GM23338 (cell line): ENCODE data around the gene POLA2. TPM values are rescaled to one million over a fixed set of nuclear protein-coding genes. Genes with fewer than 3 reads are reported as not detected.

Experiments
- ATAC-seq: fragments of 200-7000 bp; cut with Tn5 transposase; 3 replicates; pipeline ENCODE4 v1.9.1; 2020
- DNase-seq: peaks from one replicate; pipeline ENCODE4 v3.0.0-alpha.2; 2015; ENCODE audit warnings: low spot score
- H2AFZ ChIP-seq: fragments of 200-600 bp; sonication (generic); 2 replicates; pipeline ENCODE4 v1.8.0; 2016; ENCODE audit warnings: antibody characterized with exemption, mild to moderate bottlenecking, moderate library complexity
- H3F3A ChIP-seq: fragments of 200-600 bp; sonication (generic); replicated peaks from 2 replicates; pipeline ENCODE4 v1.8.0; 2017; ENCODE audit warnings: antibody characterized with exemption, mixed run types, low read depth
- H3K27ac ChIP-seq: fragments of 200-600 bp; sonication (generic); 2 replicates; pipeline ENCODE4 v1.6.1; 2016; ENCODE audit warnings: low read depth
- H3K27me3 ChIP-seq: fragments of 200-600 bp; sonication (generic); 2 replicates; pipeline ENCODE4 v1.8.0; 2016; ENCODE audit warnings: mild to moderate bottlenecking, mixed run types, moderate library complexity; ENCODE audit not compliant: insufficient read depth
- H3K36me3 ChIP-seq: fragments of 200-600 bp; sonication (generic); 2 replicates; pipeline ENCODE4 v1.8.0; 2016; ENCODE audit warnings: mild to moderate bottlenecking; ENCODE audit not compliant: insufficient read depth
- H3K4me1 ChIP-seq: fragments of 200-600 bp; sonication (generic); 2 replicates; pipeline ENCODE4 v1.8.0; 2016; ENCODE audit warnings: mild to moderate bottlenecking, moderate library complexity; ENCODE audit not compliant: insufficient read depth
- H3K4me2 ChIP-seq: fragments of 200-600 bp; sonication (generic); 2 replicates; pipeline ENCODE4 v1.7.1; 2017; ENCODE audit warnings: mixed run types
- H3K4me3 ChIP-seq: fragments of 200-600 bp; sonication (generic); 2 replicates; pipeline ENCODE4 v1.6.1; 2016; ENCODE audit warnings: mixed run types
- H3K79me2 ChIP-seq: fragments of 200-600 bp; sonication (generic); replicated peaks from 2 replicates; pipeline ENCODE4 v1.8.0; 2017; ENCODE audit warnings: mild to moderate bottlenecking; ENCODE audit not compliant: insufficient read depth
- H3K9me2 ChIP-seq: fragments of 200-600 bp; sonication (generic); 2 replicates; pipeline ENCODE4 v1.8.0; 2017; ENCODE audit not compliant: insufficient read depth
- H4K20me1 ChIP-seq: fragments of 200-600 bp; sonication (generic); replicated peaks from 2 replicates; pipeline ENCODE4 v1.8.0; 2017; ENCODE audit warnings: mild to moderate bottlenecking; ENCODE audit not compliant: insufficient read depth
- H3K27ac Mint-ChIP-seq: 2 replicates; pipeline ENCODE4 v1.8.0; 2020; ENCODE audit warnings: inconsistent platforms, mild to moderate bottlenecking, moderate library complexity, mixed read lengths
- H3K27me3 Mint-ChIP-seq: 3 replicates; pipeline ENCODE4 v1.8.0; 2022; ENCODE audit warnings: low read depth, mild to moderate bottlenecking, moderate library complexity, mixed read lengths, inconsistent platforms; ENCODE audit not compliant: insufficient read depth, poor library complexity
- H3K36me3 Mint-ChIP-seq: 3 replicates; pipeline ENCODE4 v1.8.0; 2021; ENCODE audit warnings: low read depth, mild to moderate bottlenecking, inconsistent platforms, moderate library complexity, mixed read lengths
- H3K4me1 Mint-ChIP-seq: 3 replicates; pipeline ENCODE4 v1.8.0; 2020; ENCODE audit warnings: mild to moderate bottlenecking, inconsistent platforms, mixed read lengths
- H3K4me3 Mint-ChIP-seq: 3 replicates; pipeline ENCODE4 v1.8.0; 2021; ENCODE audit warnings: moderate library complexity, mild to moderate bottlenecking, inconsistent platforms, mixed read lengths
- H3K9me3 Mint-ChIP-seq: 3 replicates; pipeline ENCODE4 v1.8.0; 2020; ENCODE audit warnings: moderate library complexity, mild to moderate bottlenecking, inconsistent platforms, mixed read lengths
- JUNB ChIP-seq: IDR thresholded peaks from one replicate; pipeline ENCODE4 v1.6.1; 2016; ENCODE audit warnings: antibody characterized with exemption; ENCODE audit not compliant: unreplicated experiment
- STAT1 ChIP-seq: IDR thresholded peaks from one replicate; pipeline ENCODE4 v1.6.1; 2016; ENCODE audit warnings: antibody characterized with exemption; ENCODE audit not compliant: unreplicated experiment
- ZNF331 ChIP-seq: fragments of 250-450 bp; sonication (Bioruptor Pico); IDR thresholded peaks from 2 replicates; pipeline ENCODE4 v1.5.0; 2020; ENCODE audit warnings: low read depth, mild to moderate bottlenecking, moderate library complexity
- ZNF462 ChIP-seq: fragments of 250-450 bp; sonication (Bioruptor Pico); IDR thresholded peaks from 2 replicates; pipeline ENCODE4 v1.5.0; 2020; ENCODE audit warnings: mild to moderate bottlenecking, moderate library complexity
- polyA plus RNA-seq: library from polyadenylated mRNA; unstranded; fragments of >200 nt; fragmentation: Nextera tagmentation; extraction: Ambion mirVana; gene quantifications from 2 replicates; pipeline ENCODE4 v1.2.1, GENCODE V29; 2016
- total RNA-seq: library from RNA; depleted of rRNA; stranded (reverse); fragments of >200 nt; shearing (Covaris generic); gene quantifications from 2 replicates; pipeline ENCODE4 v1.2.3, GENCODE V29; 2014
- TF ChIP-seq, protein P1 (sequence below): IDR thresholded peaks from 2 replicates; pipeline ENCODE4 v1.6.1; 2016; ENCODE audit warnings: antibody characterized with exemption
- TF ChIP-seq, protein P2 (sequence below): IDR thresholded peaks from one replicate; pipeline ENCODE4 v1.6.1; 2018; ENCODE audit warnings: antibody characterized with exemption; ENCODE audit not compliant: unreplicated experiment

POLA2 gene
- total and polyA plus RNA-seq, 2 experiments from 2014 or later = 22.5 to 30.4 TPM

GRCh38 chr11:65325435-65325834 lies 63.7 kb downstream of the POLA2 start (continued):
- TF ChIP-seq ZNF462 (CRISPR knock-in tag) (no peak), JUNB (no peak)
- TF ChIP-seq, protein P1, sequence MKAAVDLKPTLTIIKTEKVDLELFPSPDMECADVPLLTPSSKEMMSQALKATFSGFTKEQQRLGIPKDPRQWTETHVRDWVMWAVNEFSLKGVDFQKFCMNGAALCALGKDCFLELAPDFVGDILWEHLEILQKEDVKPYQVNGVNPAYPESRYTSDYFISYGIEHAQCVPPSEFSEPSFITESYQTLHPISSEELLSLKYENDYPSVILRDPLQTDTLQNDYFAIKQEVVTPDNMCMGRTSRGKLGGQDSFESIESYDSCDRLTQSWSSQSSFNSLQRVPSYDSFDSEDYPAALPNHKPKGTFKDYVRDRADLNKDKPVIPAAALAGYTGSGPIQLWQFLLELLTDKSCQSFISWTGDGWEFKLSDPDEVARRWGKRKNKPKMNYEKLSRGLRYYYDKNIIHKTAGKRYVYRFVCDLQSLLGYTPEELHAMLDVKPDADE = no peak

DNA sequence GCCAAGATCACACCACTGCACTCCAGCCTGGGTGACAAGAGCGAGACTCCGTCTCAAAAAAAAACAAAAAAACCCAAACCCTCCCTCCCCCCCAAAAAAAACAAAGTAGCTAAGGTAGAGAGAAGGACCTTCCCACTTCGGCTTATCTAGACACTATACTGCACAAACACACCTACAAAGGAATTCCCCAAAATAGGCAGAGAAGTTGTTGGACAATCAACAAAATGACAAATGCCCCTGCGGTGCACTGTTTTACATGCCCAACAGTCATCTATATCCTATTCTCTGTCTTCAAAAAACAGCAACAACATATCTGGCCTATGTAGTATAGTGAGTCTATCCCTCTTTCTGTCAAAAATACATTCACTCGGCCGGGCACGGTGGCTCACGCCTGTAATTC lies 65.3 kb downstream of the POLA2 start:
- H3K9me3 Mint-ChIP-seq = no peaks in the 10 kb centered on the region
- Histone ChIP-seq H3K36me3 (no peaks in the 10 kb centered on the region), H3K4me2 (no peak overlapping the region), H3K4me1 (no peaks in the 10 kb centered on the region), H3K27me3 (no peaks in the 10 kb centered on the region), H4K20me1 (peaks cover 6% of the 10 kb centered on the region; the same call in 1 of the 2 replicates), H3F3A (peaks cover 30% of the 10 kb centered on the region; the same call in 1 of the 2 replicates), H3K9me2 (no peaks in the 10 kb centered on the region), H3K27ac (no peak overlapping the region), H3K4me3 (no peak overlapping the region), H2AFZ (no peak overlapping the region), H3K79me2 (no peaks in the 10 kb centered on the region)
- peaks cover 11% of the 10 kb centered on the region for H3K27me3 Mint-ChIP-seq
- H3K4me3 Mint-ChIP-seq = no peak overlapping the region
- DNase-seq (no peak), ATAC-seq (no peak)
- H3K4me1 Mint-ChIP-seq = peaks cover 10% of the 10 kb centered on the region
- no peak overlapping the region for H3K27ac Mint-ChIP-seq
- peaks cover 12% of the 10 kb centered on the region for H3K36me3 Mint-ChIP-seq
- TF ChIP-seq STAT1 = no peak
- TF ChIP-seq, protein P2, sequence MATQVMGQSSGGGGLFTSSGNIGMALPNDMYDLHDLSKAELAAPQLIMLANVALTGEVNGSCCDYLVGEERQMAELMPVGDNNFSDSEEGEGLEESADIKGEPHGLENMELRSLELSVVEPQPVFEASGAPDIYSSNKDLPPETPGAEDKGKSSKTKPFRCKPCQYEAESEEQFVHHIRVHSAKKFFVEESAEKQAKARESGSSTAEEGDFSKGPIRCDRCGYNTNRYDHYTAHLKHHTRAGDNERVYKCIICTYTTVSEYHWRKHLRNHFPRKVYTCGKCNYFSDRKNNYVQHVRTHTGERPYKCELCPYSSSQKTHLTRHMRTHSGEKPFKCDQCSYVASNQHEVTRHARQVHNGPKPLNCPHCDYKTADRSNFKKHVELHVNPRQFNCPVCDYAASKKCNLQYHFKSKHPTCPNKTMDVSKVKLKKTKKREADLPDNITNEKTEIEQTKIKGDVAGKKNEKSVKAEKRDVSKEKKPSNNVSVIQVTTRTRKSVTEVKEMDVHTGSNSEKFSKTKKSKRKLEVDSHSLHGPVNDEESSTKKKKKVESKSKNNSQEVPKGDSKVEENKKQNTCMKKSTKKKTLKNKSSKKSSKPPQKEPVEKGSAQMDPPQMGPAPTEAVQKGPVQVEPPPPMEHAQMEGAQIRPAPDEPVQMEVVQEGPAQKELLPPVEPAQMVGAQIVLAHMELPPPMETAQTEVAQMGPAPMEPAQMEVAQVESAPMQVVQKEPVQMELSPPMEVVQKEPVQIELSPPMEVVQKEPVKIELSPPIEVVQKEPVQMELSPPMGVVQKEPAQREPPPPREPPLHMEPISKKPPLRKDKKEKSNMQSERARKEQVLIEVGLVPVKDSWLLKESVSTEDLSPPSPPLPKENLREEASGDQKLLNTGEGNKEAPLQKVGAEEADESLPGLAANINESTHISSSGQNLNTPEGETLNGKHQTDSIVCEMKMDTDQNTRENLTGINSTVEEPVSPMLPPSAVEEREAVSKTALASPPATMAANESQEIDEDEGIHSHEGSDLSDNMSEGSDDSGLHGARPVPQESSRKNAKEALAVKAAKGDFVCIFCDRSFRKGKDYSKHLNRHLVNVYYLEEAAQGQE = no peak
- TF ChIP-seq ZNF331 (CRISPR knock-in tag) = no peak
- TF ChIP-seq JUNB = no peak
